K562 (cell line): ENCODE results near the gene NFILZ. TPM values are rescaled to one million over a fixed set of nuclear protein-coding genes. Genes with fewer than 3 reads are reported as not detected.
A peak's percentile ranks its signal among the peaks of the same experiment; 100 is the strongest.

Experiments used
- ADNP ChIP-seq: fragments of 200-800 bp; sonication (Bioruptor generic); IDR thresholded peaks from 2 replicates; pipeline ENCODE4 v1.6.1; 2016; ENCODE audit warnings: missing genetic modification characterization, missing compliant biosample characterization
- ARID3B ChIP-seq: fragments of 250-450 bp; sonication (Bioruptor Pico); IDR thresholded peaks from 2 replicates; pipeline ENCODE4 v1.4.0; 2020; ENCODE audit warnings: borderline replicate concordance
- CC2D1A ChIP-seq: fragments of 450-650 bp; IDR thresholded peaks from 2 replicates; pipeline ENCODE4 v1.6.1; 2017; ENCODE audit warnings: mild to moderate bottlenecking
- E2F1 ChIP-seq: sonication (generic); formaldehyde crosslinking; IDR thresholded peaks from 2 replicates; pipeline ENCODE4 v1.8.1; 2023; ENCODE audit warnings: mild to moderate bottlenecking, missing genetic modification reagents, moderate library complexity
- GATAD2B ChIP-seq: fragments of 450-650 bp; IDR thresholded peaks from 2 replicates; pipeline ENCODE4 v1.6.1; 2017; ENCODE audit warnings: mild to moderate bottlenecking, borderline replicate concordance
- HMGXB4 ChIP-seq: sonication (generic); formaldehyde crosslinking; IDR thresholded peaks from 2 replicates; pipeline ENCODE4 v1.8.1; 2023; ENCODE audit warnings: mild to moderate bottlenecking, missing genetic modification reagents
- HNRNPH1 ChIP-seq: fragments of 200-400 bp; formaldehyde crosslinking; optimal IDR thresholded peaks from 2 replicates; pipeline ENCODE3; 2017; ENCODE audit warnings: low read depth, mild to moderate bottlenecking, low read length, moderate library complexity
- MLLT1 ChIP-seq, 2 experiments: fragments of 450-650 bp; IDR thresholded peaks; 2 replicates each; pipeline ENCODE4 v1.6.1; 2016
- PCBP1 ChIP-seq: fragments of 200-400 bp; formaldehyde crosslinking; IDR thresholded peaks from 2 replicates; pipeline ENCODE4 v1.6.1; 2018; ENCODE audit warnings: mild to moderate bottlenecking, low read depth, low read length; ENCODE audit not compliant: poor library complexity, severe bottlenecking
- TBP ChIP-seq: optimal IDR thresholded peaks from 2 replicates; pipeline ENCODE3; 2011; ENCODE audit warnings: low read depth, low read length, improper control_type of control experiment
- ZNF143 ChIP-seq: sonication (generic); formaldehyde crosslinking; IDR thresholded peaks from 2 replicates; pipeline ENCODE4 v1.9.0; 2022; ENCODE audit warnings: mild to moderate bottlenecking, missing genetic modification reagents
- ZNF318 ChIP-seq, 2 experiments: fragments of 450-650 bp; IDR thresholded peaks; 2 replicates each; pipeline ENCODE4 v1.6.1; 2016; ENCODE audit warnings: mild to moderate bottlenecking in 2 of 2, borderline replicate concordance in 1 of 2, low read depth in 1 of 2, moderate library complexity in 1 of 2
- polyA plus RNA-seq, 8 experiments: library from polyadenylated mRNA; depleted of rRNA in 4 of 8; stranded (reverse) in 5 of 8; unstranded in 3 of 8; fragments of >200 nt; fragmentation: Nextera tagmentation in 2 of 8; fragmentation: Illumina TruSeq in 1 of 8; extraction: Ambion mirVana in 2 of 8; extraction: Trizol in 1 of 8; gene quantifications; 2 replicates each; pipeline versions ENCODE4 v1.2.1 to v1.2.3, GENCODE V29; 2011 to 2014; ENCODE audit warnings: inconsistent platforms in 1 of 8, missing spikeins in 1 of 8
- total RNA-seq, 7 experiments: library from RNA; depleted of rRNA in 6 of 7; stranded (reverse); fragments of >200 nt in 6 of 7; fragmentation: Illumina TruSeq in 2 of 7; extraction: Trizol in 2 of 7; gene quantifications; 2 replicates each; pipeline versions ENCODE4 v1.2.1 to v1.2.3, GENCODE V29; 2011 to 2021; ENCODE audit warnings: low replicate concordance in 1 of 7

Gene NFILZ
- total and polyA plus RNA-seq, 9 of the 15 experiments (the other 6 are each of a cell fraction or from before 2014, with no cell fraction given) = not detected

- TF ChIP-seq ZNF318 (IDR thresholded peaks at IDR 0.05; ENCODE audit: borderline replicate concordance in 1 of 2, low read depth in 1 of 2) = no peak
- TF ChIP-seq E2F1 (CRISPR knock-in tag) = no peak
- no peak for TF ChIP-seq MLLT1 (IDR thresholded peaks at IDR 0.05)
- TF ChIP-seq ADNP = peak; percentile 55; the same call in 1 of the 2 replicates
- TF ChIP-seq TBP = no peak
- no peak for TF ChIP-seq HMGXB4
- no peak for TF ChIP-seq ZNF143 (CRISPR knock-in tag)
- peak; percentile 63 for TF ChIP-seq CC2D1A
- no peak for TF ChIP-seq HNRNPH1
- no peak for TF ChIP-seq GATAD2B
- TF ChIP-seq ARID3B (CRISPR knock-in tag) = no peak
- TF ChIP-seq PCBP1 = no peak
Observed at GRCh38 chr19:8654591-8655339, 24.3 kb downstream of the NFILZ start (continued).
